ENCODE measurements around the gene PSD4.

GRCh38 chr2:113164930-113165585 is 8.7 kb upstream of the PSD4 start:
- TF ChIP-seq POLR2AphosphoS5 (IDR thresholded peaks at IDR 0.05; ENCODE audit: low read depth, low read length) (no peak), SIN3A (IDR thresholded peaks at IDR 0.05; ENCODE audit: borderline replicate concordance, insufficient read depth, low read length) (no peak), REST (IDR thresholded peaks at IDR 0.05; ENCODE audit: insufficient read depth in 1 of 2, low read depth in 2 of 2, low read length in 2 of 2) (no peak)
